Right lobe of liver (tissue), 6 donors: ENCODE data around the gene MTUS2. TPM values are rescaled to one million over a fixed set of nuclear protein-coding genes. Genes with fewer than 3 reads are reported as not detected.

Experiments used
- ATAC-seq, 4 donors: fragments of 200-7000 bp; cut with Tn5 transposase; one replicate each; pipeline ENCODE4 v1.9.1; 2020; ENCODE audit warnings: mild to moderate bottlenecking in 4 of 4, moderate library complexity in 4 of 4
- DNase-seq, 3 donors: peaks; one replicate each; pipeline ENCODE4 v3.0.0-alpha.2; 2020
- H3K27ac ChIP-seq, 3 donors: fragments of 200-600 bp; one replicate each; pipeline ENCODE4 v1.8.0; 2022
- H3K27me3 ChIP-seq, 2 donors: fragments of 200-600 bp; one replicate each; pipeline ENCODE4 v1.8.0; 2022
- H3K36me3 ChIP-seq, 4 donors: fragments of 200-600 bp; sonication (generic) in 1 of 4; one replicate each; pipeline versions ENCODE4 v1.5.1 to v1.8.0; 2017 to 2022; ENCODE audit warnings: control low read depth in 1 of 4
- H3K4me1 ChIP-seq, 4 donors: fragments of 200-600 bp; sonication (generic) in 1 of 4; one replicate each; pipeline versions ENCODE4 v1.5.1 to v1.8.0; 2017 to 2022; ENCODE audit warnings: control low read depth in 1 of 4
- H3K4me3 ChIP-seq, 3 donors: fragments of 200-600 bp; one replicate each; pipeline ENCODE4 v1.8.0; 2022
- H3K9me3 ChIP-seq, 4 donors: fragments of 200-600 bp; sonication (generic) in 1 of 4; one replicate each; pipeline versions ENCODE4 v1.5.1 to v1.8.0; 2017 to 2022; ENCODE audit warnings: control low read depth in 1 of 4
- CTCF ChIP-seq, 4 donors: fragments of 200-600 bp in 3 of 4; fragments of 450-650 bp in 1 of 4; IDR thresholded peaks; one replicate each; pipeline versions ENCODE4 v1.5.1 to v1.8.0; 2016 to 2022; ENCODE audit warnings: antibody characterized with exemption in 4 of 4, mild to moderate bottlenecking in 2 of 4
- POLR2A ChIP-seq: fragments of 450-650 bp; IDR thresholded peaks from one replicate; pipeline ENCODE4 v1.6.1; 2017; ENCODE audit warnings: antibody characterized with exemption, mild to moderate bottlenecking
- WGBS: methylation state at CpG from one replicate; pipeline ENCODE4 v1.1.6; 2018; ENCODE audit warnings: low coverage, low lambda C conversion rate; ENCODE audit not compliant: insufficient coverage; ENCODE audit errors: missing lambda C conversion rate; 5-methylcytosine and 5-hydroxymethylcytosine counted together
- intact Hi-C, 2 donors: fragments of 100-400 bp; cut with DNase I; formaldehyde crosslinking; loops; one replicate each; pipeline versions ENCODE4 v1.11.2 to v1.14.1; 2022
- total RNA-seq, 6 experiments: library from RNA; depleted of rRNA in 2 of 6; stranded (reverse); fragments of >200 nt in 2 of 6; fragmentation: NEBNext Ultra II Directional in 3 of 6; extraction: Animal tissue kit (Norgen Biotek cat#: 25700) in 3 of 6; gene quantifications; one replicate each; pipeline versions ENCODE4 v1.1.0 to v1.2.4, GENCODE V29; 2016 to 2023
- donor health status: DM: no; HTN: yes; CAD: no.
- donor health status: DM: no; HTN: no; CAD: no.
- donor health status: DM: no; HTN: no; CAD: no.
- donor health status: DM: no; HTN: yes; CAD: no.
- donor health status: DM: no; HTN: yes; CAD: no.

MTUS2 gene
- total RNA-seq, 6 experiments from 2014 or later: 0.15 to 2.2 (median 0.98) TPM

- ATAC-seq (no peak), DNase-seq (no peak)
- TF ChIP-seq CTCF (IDR thresholded peaks at IDR 0.05) (no peak), POLR2A (no peak)
- H3K27ac ChIP-seq: no peak overlapping the region
- WGBS: 66% methylated on average over 3 of the region's 3 CpGs
- no peaks in the 10 kb centered on the region for H3K27me3 ChIP-seq
- H3K9me3 ChIP-seq: no peaks in the 10 kb centered on the region
- H3K4me3 ChIP-seq: no peak overlapping the region
- H3K4me1 ChIP-seq: no peaks in the 10 kb centered on the region
- H3K36me3 ChIP-seq: no peaks in the 10 kb centered on the region
- intact Hi-C loops: no loop called here
These were observed 410.2 kb downstream of the MTUS2 start for GRCh38 chr13:29230299-29230845.

GRCh38 chr13:29239653-29240525 is 419.8 kb downstream of the MTUS2 start:
- no peak for ATAC-seq
- H3K9me3 ChIP-seq: no peaks in the 10 kb centered on the region
- TF ChIP-seq POLR2A (no peak), CTCF (IDR thresholded peaks at IDR 0.05) (no peak)
- intact Hi-C loops: no loop called here
- H3K27ac ChIP-seq: no peak overlapping the region
- no peaks in the 10 kb centered on the region for H3K27me3 ChIP-seq
- no peak for DNase-seq
- H3K36me3 ChIP-seq: no peaks in the 10 kb centered on the region
- 42% methylated on average over 3 of the region's 3 CpGs for WGBS
- no peaks in the 10 kb centered on the region for H3K4me1 ChIP-seq
- H3K4me3 ChIP-seq: no peak overlapping the region

GRCh38 chr13:29254626-29255370 is 434.7 kb downstream of the MTUS2 start:
- intact Hi-C loops: no loop called here
- no peaks in the 10 kb centered on the region for H3K4me1 ChIP-seq
- no peaks in the 10 kb centered on the region for H3K9me3 ChIP-seq
- TF ChIP-seq POLR2A: no peak
- no peak for TF ChIP-seq CTCF (IDR thresholded peaks at IDR 0.05)
- no peak overlapping the region for H3K27ac ChIP-seq
- no peaks in the 10 kb centered on the region for H3K27me3 ChIP-seq
- WGBS: 44% methylated on average over 9 of the region's 9 CpGs
- DNase-seq: no peak
- no peak overlapping the region for H3K4me3 ChIP-seq
- no peaks in the 10 kb centered on the region for H3K36me3 ChIP-seq
- no peak for ATAC-seq

GRCh38 chr13:29255567-29255966 is 435.4 kb downstream of the MTUS2 start:
- TF ChIP-seq POLR2A (no peak), CTCF (IDR thresholded peaks at IDR 0.05) (no peak)
- Histone ChIP-seq H3K4me1 (no peaks in the 10 kb centered on the region), H3K36me3 (no peaks in the 10 kb centered on the region), H3K4me3 (no peak overlapping the region), H3K27me3 (no peaks in the 10 kb centered on the region), H3K9me3 (no peaks in the 10 kb centered on the region), H3K27ac (no peak overlapping the region)
- intact Hi-C loops: no loop called here
- ATAC-seq (no peak), DNase-seq (no peak)
- 63% methylated on average over 1 of the region's 2 CpGs for WGBS
